Calu3 (cell line): ENCODE data around the gene ZNF30. TPM values are rescaled to one million over a fixed set of nuclear protein-coding genes. Genes with fewer than 3 reads are reported as not detected.
"Not testable (repeated sequence)": the region's sequence is repeated elsewhere in the genome, so short reads cannot be mapped to it uniquely, and the experiment has no call there.

Source experiments
- BruUV-seq: library from RNA; stranded (reverse); fragments of 400-500 nt; replicated peaks from 2 replicates; lab custom pipeline; 2021; lab: Mats Ljungman, UMichigan
- CTCF ChIA-PET: fragments of 300-600 bp; sonication (Branson Sonifier 250); formaldehyde crosslinking; loops from one replicate; lab custom pipeline; 2022; ENCODE audit warnings: antibody characterized with exemption; lab: Charles Lee
- DNase-seq: peaks from one replicate; pipeline ENCODE4 v3.0.0; 2022
- H3K27ac Mint-ChIP-seq: one replicate; pipeline ENCODE4 v1.8.0; 2022; ENCODE audit warnings: mixed read lengths; ENCODE audit not compliant: unreplicated experiment
- H3K27me3 Mint-ChIP-seq: one replicate; pipeline ENCODE4 v1.8.0; 2022; ENCODE audit warnings: mixed read lengths; ENCODE audit not compliant: unreplicated experiment
- H3K36me3 Mint-ChIP-seq: one replicate; pipeline ENCODE4 v1.8.0; 2022; ENCODE audit warnings: mild to moderate bottlenecking, moderate library complexity, mixed read lengths; ENCODE audit not compliant: insufficient read depth, unreplicated experiment
- H3K4me1 Mint-ChIP-seq: one replicate; pipeline ENCODE4 v1.8.0; 2022; ENCODE audit warnings: mild to moderate bottlenecking, low read depth, mixed read lengths; ENCODE audit not compliant: unreplicated experiment
- H3K4me3 Mint-ChIP-seq: one replicate; pipeline ENCODE4 v1.8.0; 2022; ENCODE audit warnings: mild to moderate bottlenecking, low read depth, moderate library complexity, mixed read lengths; ENCODE audit not compliant: unreplicated experiment
- H3K9me3 Mint-ChIP-seq: one replicate; pipeline ENCODE4 v1.8.0; 2022; ENCODE audit warnings: low read depth, mixed read lengths; ENCODE audit not compliant: unreplicated experiment
- intact Hi-C: fragments of 100-400 bp; cut with micrococcal nuclease; formaldehyde crosslinking; loops from one replicate; pipeline ENCODE4 v1.10.0; 2022; ENCODE audit not compliant: unreplicated experiment
- total RNA-seq: library from RNA; stranded (reverse); gene quantifications from 2 replicates; pipeline ENCODE4 v1.2.3, GENCODE V29; 2022
- TF ChIP-seq, protein P1 (sequence below): fragments of 200-600 bp; IDR thresholded peaks from one replicate; pipeline ENCODE4 v1.8.0; 2022; ENCODE audit warnings: antibody characterized with exemption; ENCODE audit not compliant: unreplicated experiment

Gene ZNF30
- total RNA-seq, 1 experiment from 2014 or later: 2.9 TPM

- H3K27ac Mint-ChIP-seq: peak within 1 kb of the TSS; percentile 0
- H3K36me3 Mint-ChIP-seq: peaks cover 24% of the 10 kb centered on the region
- TF ChIP-seq, protein P1, sequence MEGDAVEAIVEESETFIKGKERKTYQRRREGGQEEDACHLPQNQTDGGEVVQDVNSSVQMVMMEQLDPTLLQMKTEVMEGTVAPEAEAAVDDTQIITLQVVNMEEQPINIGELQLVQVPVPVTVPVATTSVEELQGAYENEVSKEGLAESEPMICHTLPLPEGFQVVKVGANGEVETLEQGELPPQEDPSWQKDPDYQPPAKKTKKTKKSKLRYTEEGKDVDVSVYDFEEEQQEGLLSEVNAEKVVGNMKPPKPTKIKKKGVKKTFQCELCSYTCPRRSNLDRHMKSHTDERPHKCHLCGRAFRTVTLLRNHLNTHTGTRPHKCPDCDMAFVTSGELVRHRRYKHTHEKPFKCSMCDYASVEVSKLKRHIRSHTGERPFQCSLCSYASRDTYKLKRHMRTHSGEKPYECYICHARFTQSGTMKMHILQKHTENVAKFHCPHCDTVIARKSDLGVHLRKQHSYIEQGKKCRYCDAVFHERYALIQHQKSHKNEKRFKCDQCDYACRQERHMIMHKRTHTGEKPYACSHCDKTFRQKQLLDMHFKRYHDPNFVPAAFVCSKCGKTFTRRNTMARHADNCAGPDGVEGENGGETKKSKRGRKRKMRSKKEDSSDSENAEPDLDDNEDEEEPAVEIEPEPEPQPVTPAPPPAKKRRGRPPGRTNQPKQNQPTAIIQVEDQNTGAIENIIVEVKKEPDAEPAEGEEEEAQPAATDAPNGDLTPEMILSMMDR: no peak
- H3K4me3 Mint-ChIP-seq: peak within 1 kb of the TSS; percentile 76
- DNase-seq: peak; percentile 79
- no TSS peak for BruUV-seq
- intact Hi-C loops: loop anchor here (10.0 kb wide), 1 partner anchor 189 kb away; the partner anchor contains the start of gene ZNF599
- CTCF ChIA-PET: no interaction called here
- peaks cover 29% of the 10 kb centered on the region for H3K4me1 Mint-ChIP-seq
- peaks cover 16% of the 10 kb centered on the region for H3K9me3 Mint-ChIP-seq
- no peaks in the 10 kb centered on the region for H3K27me3 Mint-ChIP-seq
Measured at GRCh38 chr19:34963573-34964406, 37.1 kb downstream of the ZNF30 start, which contains the start of gene ZNF792. TSS of gene ZNF792 (minus strand) at chr19:34964229. CDS start at chr19:34963662, 567 bp downstream.

GRCh38 chr19:34964598-34964997 is 37.9 kb downstream of the ZNF30 start:
- Mint-ChIP-seq H3K4me3 (peak overlapping the region; percentile 76), H3K27ac (no peak overlapping the region)
- no TSS peak for BruUV-seq

DNA sequence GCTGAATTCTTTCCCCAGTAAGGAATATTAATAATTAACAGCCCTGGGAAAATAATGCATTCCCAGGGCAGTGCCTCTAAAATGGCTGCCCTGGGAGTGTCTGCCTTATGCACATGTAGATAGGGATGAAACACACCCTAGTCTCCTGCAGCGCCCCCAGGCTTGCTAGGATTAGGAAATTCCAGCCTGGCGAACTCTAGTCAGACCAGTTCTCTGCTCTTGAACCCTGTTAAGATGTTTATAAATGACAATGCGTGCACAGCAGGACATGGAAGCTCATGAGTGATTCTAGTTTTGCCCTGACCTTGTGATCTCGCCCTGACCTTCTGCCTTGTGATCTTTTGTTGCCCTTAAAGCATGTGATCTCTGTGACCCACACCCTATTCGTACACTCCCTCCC is 38.8 kb downstream of the ZNF30 start:
- peak; percentile 56 for DNase-seq
- Mint-ChIP-seq H3K36me3 (peaks cover 12% of the 10 kb centered on the region), H3K4me1 (peaks cover 29% of the 10 kb centered on the region)
- H3K27ac Mint-ChIP-seq, CTCF ChIA-PET, H3K9me3 Mint-ChIP-seq, BruUV-seq, H3K4me3 Mint-ChIP-seq, H3K27me3 Mint-ChIP-seq: not testable (repeated sequence)
- intact Hi-C loops: loop anchor here (10.0 kb wide), 1 partner anchor 191 kb away; the partner anchor contains the start of gene ZNF599

More at GRCh38 chr19:34964598-34964997, 37.9 kb downstream of the ZNF30 start:
- intact Hi-C loops: loop anchor here (10.0 kb wide), 1 partner anchor 190 kb away; the partner anchor contains the start of gene ZNF599
- CTCF ChIA-PET: no interaction called here
- TF ChIP-seq, protein P1: no peak
- no peak for DNase-seq
- Mint-ChIP-seq H3K4me1 (peaks cover 29% of the 10 kb centered on the region), H3K27me3 (no peaks in the 10 kb centered on the region), H3K9me3 (peaks cover 15% of the 10 kb centered on the region), H3K36me3 (peaks cover 16% of the 10 kb centered on the region)

DNA sequence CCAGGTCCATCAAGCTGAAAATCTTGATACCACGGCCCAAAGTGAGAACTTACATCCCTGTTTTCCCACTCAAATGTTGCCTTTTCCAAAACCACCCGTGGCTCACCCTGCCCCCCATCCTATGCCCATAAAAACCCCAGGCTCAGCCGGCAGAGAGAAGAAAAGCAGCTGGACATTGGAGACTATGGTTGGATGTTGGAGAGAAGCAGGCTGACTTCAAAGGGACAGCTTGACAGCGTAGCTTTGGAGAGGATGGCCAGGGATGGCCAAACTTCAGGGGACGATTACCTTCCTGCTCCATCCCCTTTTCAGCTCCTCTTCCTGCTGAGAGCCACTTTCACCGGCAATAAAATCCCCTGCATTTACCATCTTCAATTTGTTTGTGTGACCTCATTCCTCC is 40.8 kb downstream of the ZNF30 start:
- H3K9me3 Mint-ChIP-seq: no peaks in the 10 kb centered on the region
- TF ChIP-seq, protein P1: no peak
- DNase-seq: no peak
- no peak overlapping the region for H3K4me3 Mint-ChIP-seq
- peaks cover 11% of the 10 kb centered on the region for H3K36me3 Mint-ChIP-seq
- no TSS peak for BruUV-seq
- CTCF ChIA-PET: no interaction called here
- no peak overlapping the region for H3K27ac Mint-ChIP-seq
- no peaks in the 10 kb centered on the region for H3K27me3 Mint-ChIP-seq
- intact Hi-C loops: loop anchor here (10.0 kb wide), 1 partner anchor 193 kb away; the partner anchor contains the start of gene ZNF599
- peaks cover 19% of the 10 kb centered on the region for H3K4me1 Mint-ChIP-seq
